ENCODE data around the gene PTPRK. TPM values are rescaled to one million over a fixed set of nuclear protein-coding genes. Genes with fewer than 3 reads are reported as not detected.

Gene PTPRK
- total RNA-seq, 4 donors from 2014 or later: 40.1 to 82.0 (median 57.6) TPM

- Histone ChIP-seq H3K27ac (no peak overlapping the region), H3K36me3 (no peaks in the 10 kb centered on the region), H3K27me3 (no peaks in the 10 kb centered on the region), H3K4me1 (peaks cover 33% of the 10 kb centered on the region), H3K4me3 (no peak overlapping the region), H3K9me3 (no peaks in the 10 kb centered on the region)
- no peak for TF ChIP-seq EP300 (IDR thresholded peaks at IDR 0.05)
- TF ChIP-seq CTCF (IDR thresholded peaks at IDR 0.05): no peak
- TF ChIP-seq POLR2A (IDR thresholded peaks at IDR 0.05): no peak
- TF ChIP-seq POLR2AphosphoS5 (IDR thresholded peaks at IDR 0.05): no peak
- WGBS: 44% methylated on average over 5 of the region's 5 CpGs
- DNase-seq (ENCODE audit: low spot score in 2 of 2): no peak
Measured at GRCh38 chr6:128511506-128511905, 8.9 kb downstream of the PTPRK start.

GRCh38 chr6:128509709-128510108 lies 10.7 kb downstream of the PTPRK start:
- DNase-seq (ENCODE audit: low spot score in 2 of 2): no peak
- H3K36me3 ChIP-seq: no peaks in the 10 kb centered on the region
- H3K9me3 ChIP-seq: no peaks in the 10 kb centered on the region
- 81% methylated on average over 1 of the region's 1 CpG for WGBS
- peaks cover 22% of the 10 kb centered on the region for H3K4me1 ChIP-seq
- H3K4me3 ChIP-seq: no peak overlapping the region
- no peak overlapping the region for H3K27ac ChIP-seq
- H3K27me3 ChIP-seq: no peaks in the 10 kb centered on the region
- no peak for TF ChIP-seq CTCF (IDR thresholded peaks at IDR 0.05)
- TF ChIP-seq POLR2A (IDR thresholded peaks at IDR 0.05): no peak
- no peak for TF ChIP-seq EP300 (IDR thresholded peaks at IDR 0.05)
- no peak for TF ChIP-seq POLR2AphosphoS5 (IDR thresholded peaks at IDR 0.05)

- no peak for TF ChIP-seq EP300 (IDR thresholded peaks at IDR 0.05)
- TF ChIP-seq POLR2AphosphoS5 (IDR thresholded peaks at IDR 0.05): no peak
- TF ChIP-seq POLR2A (IDR thresholded peaks at IDR 0.05): no peak
- no peak for TF ChIP-seq CTCF (IDR thresholded peaks at IDR 0.05)
- no peak overlapping the region for H3K27ac ChIP-seq
- H3K36me3 ChIP-seq: no peaks in the 10 kb centered on the region
- H3K9me3 ChIP-seq: no peaks in the 10 kb centered on the region
- WGBS: 84% methylated on average over 15 of the region's 15 CpGs
- no peak for DNase-seq (ENCODE audit: low spot score in 2 of 2)
- H3K4me1 ChIP-seq: peaks cover 22% of the 10 kb centered on the region
- H3K27me3 ChIP-seq: no peaks in the 10 kb centered on the region
- no peak overlapping the region for H3K4me3 ChIP-seq
Measured at GRCh38 chr6:128508588-128509296, 11.7 kb downstream of the PTPRK start.

GRCh38 chr6:128507337-128508310 lies 12.8 kb downstream of the PTPRK start:
- TF ChIP-seq CTCF (IDR thresholded peaks at IDR 0.05): no peak
- no peak for TF ChIP-seq EP300 (IDR thresholded peaks at IDR 0.05)
- TF ChIP-seq POLR2A (IDR thresholded peaks at IDR 0.05): no peak
- TF ChIP-seq POLR2AphosphoS5 (IDR thresholded peaks at IDR 0.05): no peak
- Histone ChIP-seq H3K9me3 (no peaks in the 10 kb centered on the region), H3K36me3 (no peaks in the 10 kb centered on the region), H3K4me3 (no peak overlapping the region), H3K27me3 (no peaks in the 10 kb centered on the region), H3K27ac (no peak overlapping the region), H3K4me1 (peaks cover 21% of the 10 kb centered on the region)
- 75% methylated on average over 5 of the region's 5 CpGs for WGBS
- DNase-seq (ENCODE audit: low spot score in 2 of 2): no peak

GRCh38 chr6:128505603-128506002 lies 14.8 kb downstream of the PTPRK start:
- H3K4me3 ChIP-seq: no peak overlapping the region
- H3K4me1 ChIP-seq: peaks cover 8% of the 10 kb centered on the region
- WGBS: 68% methylated on average over 2 of the region's 2 CpGs
- no peak for DNase-seq (ENCODE audit: low spot score in 2 of 2)
- TF ChIP-seq EP300 (IDR thresholded peaks at IDR 0.05) (no peak), CTCF (IDR thresholded peaks at IDR 0.05) (no peak), POLR2AphosphoS5 (IDR thresholded peaks at IDR 0.05) (no peak), POLR2A (IDR thresholded peaks at IDR 0.05) (no peak)
- H3K9me3 ChIP-seq: no peaks in the 10 kb centered on the region
- no peaks in the 10 kb centered on the region for H3K36me3 ChIP-seq
- no peaks in the 10 kb centered on the region for H3K27me3 ChIP-seq
- H3K27ac ChIP-seq: no peak overlapping the region

Data from suprapubic skin (tissue), 4 donors.